Measurements from ENCODE around the gene DAZAP2. TPM values are rescaled to one million over a fixed set of nuclear protein-coding genes. Genes with fewer than 3 reads are reported as not detected.
A peak's percentile ranks its signal among the peaks of the same experiment; 100 is the strongest.
"Not testable (repeated sequence)": the region's sequence is repeated elsewhere in the genome, so short reads cannot be mapped to it uniquely, and the experiment has no call there.

DAZAP2 gene
- polyA plus RNA-seq, 12 donors, result 71.1 to 147 (median 80.8) TPM; not detected in 1

GRCh38 chr12:51210690-51211395 is 27.8 kb upstream of the DAZAP2 start:
- no peak for DNase-seq

- DNase-seq, result no peak
These were observed 23.7 kb upstream of the DAZAP2 start for GRCh38 chr12:51214895-51215294.

GRCh38 chr12:51216642-51217041 is 22.0 kb upstream of the DAZAP2 start:
- DNase-seq, result no peak

- DNase-seq, result peak; percentile 21
These were observed 21.3 kb upstream of the DAZAP2 start for GRCh38 chr12:51217133-51217967.

GRCh38 chr12:51217968-51218606 is 20.5 kb upstream of the DAZAP2 start, which contains the start of gene POU6F1:
TSS of gene POU6F1 (minus strand) at chr12:51218062. CDS start at chr12:51206836, 11,226 bp downstream.
- peak; percentile 87 for DNase-seq

- no peak for DNase-seq
These were observed 19.9 kb upstream of the DAZAP2 start for GRCh38 chr12:51218607-51219161.

- DNase-seq, result no peak
These were observed 19.3 kb upstream of the DAZAP2 start for GRCh38 chr12:51219322-51219721.

- DNase-seq, result not testable (repeated sequence)
These were observed 18.8 kb upstream of the DAZAP2 start for GRCh38 chr12:51219857-51220256.

GRCh38 chr12:51222461-51222860 is 16.2 kb upstream of the DAZAP2 start:
- no peak for DNase-seq

GRCh38 chr12:51224625-51225024 is 14.0 kb upstream of the DAZAP2 start:
- DNase-seq, result no peak

GRCh38 chr12:51225234-51225633 is 13.4 kb upstream of the DAZAP2 start:
- DNase-seq, result no peak

GRCh38 chr12:51225771-51226170 is 12.9 kb upstream of the DAZAP2 start:
- DNase-seq, result no peak

- not testable (repeated sequence) for DNase-seq
These were observed 11.5 kb upstream of the DAZAP2 start for GRCh38 chr12:51227112-51227511.

GRCh38 chr12:51227962-51228361 is 10.7 kb upstream of the DAZAP2 start:
- DNase-seq, result no peak

GRCh38 chr12:51229116-51229809 is 9.4 kb upstream of the DAZAP2 start:
- DNase-seq, result no peak

- DNase-seq, result no peak
These were observed 6.0 kb upstream of the DAZAP2 start for GRCh38 chr12:51232642-51233041.

- no peak for DNase-seq
These were observed 4.1 kb upstream of the DAZAP2 start for GRCh38 chr12:51234530-51234929.

- DNase-seq, result no peak
These were observed 553 bp upstream of the DAZAP2 start for GRCh38 chr12:51238037-51238509.

GRCh38 chr12:51240971-51241370 is 2.3 kb downstream of the DAZAP2 start:
- no peak for DNase-seq

GRCh38 chr12:51242120-51242519 is 3.5 kb downstream of the DAZAP2 start:
- no peak for DNase-seq

GRCh38 chr12:51242876-51243275 is 4.2 kb downstream of the DAZAP2 start:
- no peak for DNase-seq
